Fibroblast of lung (primary cell): Measurements from ENCODE around the gene TMCC3.

Source experiments
- EZH2 ChIP-seq: IDR thresholded peaks from 2 replicates; pipeline ENCODE4 v1.5.1; 2012; ENCODE audit warnings: low read length, control low read depth, mild to moderate bottlenecking; ENCODE audit errors: missing control alignments
- TF ChIP-seq, protein P1 (sequence below), 2 donors: IDR thresholded peaks in 1 of 2; conservative IDR thresholded peaks in 1 of 2; 1 replicate in 1 of 2; 2 replicates in 1 of 2; pipeline ENCODE4 v1.5.1; 2011 to 2012; ENCODE audit warnings: low read length in 2 of 2, control low read depth in 1 of 2, inconsistent platforms in 1 of 2, low read depth in 1 of 2, mild to moderate bottlenecking in 1 of 2

DNA sequence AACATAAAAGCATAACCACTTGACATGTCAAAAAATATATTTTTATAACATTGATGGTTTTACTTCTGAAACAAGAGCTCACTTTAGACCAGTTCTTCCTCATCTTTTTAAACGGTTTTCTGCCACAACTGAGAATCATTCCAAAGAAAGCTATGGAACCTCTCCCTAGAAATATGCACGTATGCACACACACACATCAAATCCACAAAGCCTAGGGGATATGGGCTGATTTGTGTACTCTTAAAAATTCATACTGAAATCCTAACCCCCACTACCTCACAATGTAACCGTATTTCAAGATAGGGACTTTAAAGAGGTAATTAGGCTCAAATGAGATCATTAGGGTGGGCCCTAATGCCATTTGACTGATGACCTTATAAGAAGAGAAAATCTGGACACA, 19.3 kb downstream of the TMCC3 start:
- TF ChIP-seq, protein P1, sequence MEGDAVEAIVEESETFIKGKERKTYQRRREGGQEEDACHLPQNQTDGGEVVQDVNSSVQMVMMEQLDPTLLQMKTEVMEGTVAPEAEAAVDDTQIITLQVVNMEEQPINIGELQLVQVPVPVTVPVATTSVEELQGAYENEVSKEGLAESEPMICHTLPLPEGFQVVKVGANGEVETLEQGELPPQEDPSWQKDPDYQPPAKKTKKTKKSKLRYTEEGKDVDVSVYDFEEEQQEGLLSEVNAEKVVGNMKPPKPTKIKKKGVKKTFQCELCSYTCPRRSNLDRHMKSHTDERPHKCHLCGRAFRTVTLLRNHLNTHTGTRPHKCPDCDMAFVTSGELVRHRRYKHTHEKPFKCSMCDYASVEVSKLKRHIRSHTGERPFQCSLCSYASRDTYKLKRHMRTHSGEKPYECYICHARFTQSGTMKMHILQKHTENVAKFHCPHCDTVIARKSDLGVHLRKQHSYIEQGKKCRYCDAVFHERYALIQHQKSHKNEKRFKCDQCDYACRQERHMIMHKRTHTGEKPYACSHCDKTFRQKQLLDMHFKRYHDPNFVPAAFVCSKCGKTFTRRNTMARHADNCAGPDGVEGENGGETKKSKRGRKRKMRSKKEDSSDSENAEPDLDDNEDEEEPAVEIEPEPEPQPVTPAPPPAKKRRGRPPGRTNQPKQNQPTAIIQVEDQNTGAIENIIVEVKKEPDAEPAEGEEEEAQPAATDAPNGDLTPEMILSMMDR (conservative IDR thresholded peaks at IDR 0.05 in 1 of 2, IDR thresholded peaks at IDR 0.05 in 1 of 2; ENCODE audit: low read depth in 1 of 2, low read length in 2 of 2) = no peak
- TF ChIP-seq EZH2 = no peak
